GM13977 (cell line): ENCODE data around the gene RNASEH2B.

Experiments used
- DNase-seq: peaks from one replicate; pipeline ENCODE4 v3.0.0; 2012; ENCODE audit warnings: low spot score
- CTCF ChIP-seq: IDR thresholded peaks from 2 replicates; pipeline ENCODE4 v1.5.1; 2012; ENCODE audit warnings: mild to moderate bottlenecking, control low read depth; ENCODE audit not compliant: insufficient read depth; ENCODE audit errors: extremely low read depth, missing control alignments
- in situ Hi-C: fragments of 300-500 bp; cut with MboI; formaldehyde crosslinking; loops from one replicate; pipeline ENCODE4 v1.12.0; 2022; ENCODE audit warnings: low sequenced_read_pairs, low pct_unique_long_range_greater_than_20kb, mixed read lengths, inconsistent platforms; ENCODE audit not compliant: unreplicated experiment

The RNASEH2B gene

DNA sequence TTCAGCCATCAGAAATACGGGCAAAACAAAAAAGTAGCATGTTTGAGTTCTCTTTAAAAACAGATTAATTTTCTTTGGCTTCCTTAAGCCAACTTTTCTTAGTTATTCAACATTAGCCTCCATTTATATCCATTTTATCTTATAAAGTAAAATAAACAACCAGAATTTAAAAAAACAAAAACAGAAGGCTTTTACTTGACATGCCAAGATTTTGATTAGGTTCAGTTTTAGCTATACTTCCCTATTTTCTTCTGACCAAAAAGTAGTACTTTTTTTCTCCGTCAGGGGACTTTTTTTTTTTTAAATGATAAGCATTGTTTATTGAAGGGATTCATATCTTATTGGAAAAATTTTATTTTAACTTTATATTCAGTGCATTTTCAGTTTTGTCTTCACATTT lies 18.1 kb downstream of the RNASEH2B start:
- no peak for DNase-seq
- TF ChIP-seq CTCF: no peak
- in situ Hi-C loops: no loop called here

DNA sequence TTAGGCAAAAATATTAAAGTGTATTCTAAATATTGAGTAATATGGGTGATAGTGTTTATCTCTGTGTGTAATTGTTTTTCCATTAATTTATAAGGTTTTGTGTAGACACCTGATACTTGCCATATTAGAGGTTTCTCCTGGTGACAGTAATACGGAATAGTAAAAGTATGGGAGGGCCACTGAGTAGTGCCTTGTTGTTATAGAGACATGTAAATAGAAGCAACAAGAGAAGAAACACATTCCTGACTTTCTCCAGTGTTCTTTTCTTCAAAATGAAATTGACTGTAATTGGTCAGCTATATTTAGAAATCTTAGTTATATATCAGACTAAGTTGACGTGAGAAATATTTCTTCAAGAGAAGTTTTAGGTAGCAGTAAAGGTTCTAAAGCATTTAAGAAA lies 18.5 kb downstream of the RNASEH2B start:
- no peak for DNase-seq
- in situ Hi-C loops: no loop called here

DNA sequence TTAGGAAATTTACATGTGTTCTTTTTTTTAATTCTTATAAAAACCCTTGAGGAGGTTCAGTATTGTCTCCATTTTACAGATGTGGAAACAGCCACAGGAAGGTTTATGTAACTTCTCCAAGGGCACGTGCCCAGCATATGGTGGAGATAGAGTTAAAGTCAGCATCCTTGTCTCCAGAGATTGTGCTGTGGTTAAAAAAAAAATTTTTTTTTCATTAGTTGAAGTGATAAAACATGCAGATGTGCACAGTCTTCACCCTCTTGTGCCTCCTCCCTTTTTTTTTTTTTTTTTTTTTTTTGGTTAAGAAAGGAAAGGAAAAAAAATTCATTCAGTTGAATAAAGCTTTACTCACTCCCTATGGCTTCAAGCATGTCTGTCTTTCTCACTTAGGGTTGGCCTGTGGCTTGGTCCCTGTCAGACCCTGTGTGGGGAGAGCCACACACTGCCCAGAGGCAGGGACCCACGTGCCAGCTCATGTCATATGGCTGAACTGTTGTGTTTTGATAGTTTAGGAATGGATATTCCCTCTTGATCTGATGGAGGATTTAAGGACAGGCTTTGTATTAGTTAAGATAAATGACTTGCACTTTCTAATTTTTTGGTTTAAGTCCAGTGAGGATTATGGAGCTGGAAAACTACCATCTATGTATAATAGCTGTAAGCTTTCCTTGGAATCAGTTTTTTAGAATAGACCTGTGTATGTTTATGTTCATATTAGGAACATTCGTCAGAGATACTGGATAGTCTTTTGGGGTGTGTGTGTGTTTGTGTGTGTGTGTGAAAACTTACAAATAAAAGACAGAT lies 19.3 kb downstream of the RNASEH2B start:
- in situ Hi-C loops: no loop called here
- no peak for DNase-seq
- TF ChIP-seq CTCF: no peak

More for the DNA sequence above, 18.5 kb downstream of the RNASEH2B start:
- TF ChIP-seq CTCF: no peak

DNA sequence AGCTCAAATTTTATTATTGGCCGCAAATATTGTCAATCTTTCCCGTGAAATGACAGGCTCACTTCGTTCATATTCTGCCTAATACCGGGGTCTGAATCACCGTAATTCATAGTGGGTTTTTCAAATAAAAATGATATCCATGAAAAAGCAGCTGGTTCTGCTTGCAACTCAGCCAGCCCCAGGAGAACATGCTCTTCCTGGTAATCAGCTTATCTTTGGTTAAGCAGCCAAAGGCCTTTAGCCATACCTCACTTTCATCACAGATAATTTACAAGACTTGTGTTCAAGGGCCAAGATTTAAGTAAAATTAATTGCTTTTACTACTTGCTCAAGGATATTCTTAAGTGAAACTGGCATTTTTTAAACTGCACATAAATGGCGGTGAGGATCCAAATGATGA lies 22.5 kb downstream of the RNASEH2B start:
- no peak for DNase-seq
- in situ Hi-C loops: no loop called here
- TF ChIP-seq CTCF: no peak

- DNase-seq: no peak
- in situ Hi-C loops: no loop called here
- TF ChIP-seq CTCF: no peak
Measured at GRCh38 chr13:50934735-50935435, 25.3 kb downstream of the RNASEH2B start.

GRCh38 chr13:50936679-50937078 lies 27.1 kb downstream of the RNASEH2B start:
- in situ Hi-C loops: no loop called here
- no peak for DNase-seq
- no peak for TF ChIP-seq CTCF
